Measurements from ENCODE around the gene KMO. TPM values are rescaled to one million over a fixed set of nuclear protein-coding genes. Genes with fewer than 3 reads are reported as not detected.

The KMO gene
- total RNA-seq, 2 donors from 2014 or later, result 0.63 to 0.81 TPM

GRCh38 chr1:241603731-241604245 lies 71.6 kb downstream of the KMO start:
- H3K27me3 ChIP-seq (replicated peaks; ENCODE audit: insufficient read depth), result no peaks in the 10 kb centered on the region
- no peaks in the 10 kb centered on the region for H3K36me3 ChIP-seq
- no peak overlapping the region for H3K27ac ChIP-seq
- peaks cover 6 to 14% of the 10 kb centered on the region in 2 donors for H3K4me1 ChIP-seq (ENCODE audit: control insufficient read depth in 1 of 2, low read depth in 2 of 2)
- ATAC-seq (ENCODE audit: insufficient number of reproducible peaks, low FRiP score, low read depth) (no peak), DNase-seq (ENCODE audit: low spot score) (no peak)
- no peak overlapping the region for H3K4me3 ChIP-seq
- H3K9me3 ChIP-seq, result no peaks in the 10 kb centered on the region
- TF ChIP-seq CTCF (IDR thresholded peaks at IDR 0.05), result no peak

- ATAC-seq (ENCODE audit: insufficient number of reproducible peaks, low FRiP score, low read depth) (no peak), DNase-seq (ENCODE audit: low spot score) (no peak)
- H3K9me3 ChIP-seq, result no peaks in the 10 kb centered on the region
- H3K36me3 ChIP-seq, result no peaks in the 10 kb centered on the region
- no peaks in the 10 kb centered on the region for H3K27me3 ChIP-seq (replicated peaks; ENCODE audit: insufficient read depth)
- H3K4me3 ChIP-seq, result no peak overlapping the region
- no peak overlapping the region for H3K27ac ChIP-seq
- peaks cover 6 to 14% of the 10 kb centered on the region in 2 donors for H3K4me1 ChIP-seq (ENCODE audit: control insufficient read depth in 1 of 2, low read depth in 2 of 2)
- no peak for TF ChIP-seq CTCF (IDR thresholded peaks at IDR 0.05)
Observed at GRCh38 chr1:241605146-241605805, 73.1 kb downstream of the KMO start.

GRCh38 chr1:241606544-241606943 lies 74.4 kb downstream of the KMO start:
- Histone ChIP-seq H3K9me3 (no peaks in the 10 kb centered on the region), H3K27ac (no peak overlapping the region), H3K4me3 (no peak overlapping the region), H3K27me3 (replicated peaks; ENCODE audit: insufficient read depth) (no peaks in the 10 kb centered on the region), H3K36me3 (no peaks in the 10 kb centered on the region), H3K4me1 (ENCODE audit: control insufficient read depth in 1 of 2, low read depth in 2 of 2) (peaks cover 6 to 14% of the 10 kb centered on the region in 2 donors)
- ATAC-seq (ENCODE audit: insufficient number of reproducible peaks, low FRiP score, low read depth), result no peak
- no peak for TF ChIP-seq CTCF (IDR thresholded peaks at IDR 0.05)
- no peak for DNase-seq (ENCODE audit: low spot score)

- TF ChIP-seq CTCF (IDR thresholded peaks at IDR 0.05), result no peak
- H3K9me3 ChIP-seq, result no peaks in the 10 kb centered on the region
- no peaks in the 10 kb centered on the region for H3K36me3 ChIP-seq
- no peaks in the 10 kb centered on the region for H3K27me3 ChIP-seq (replicated peaks; ENCODE audit: insufficient read depth)
- no peak overlapping the region for H3K27ac ChIP-seq
- no peak overlapping the region for H3K4me3 ChIP-seq
- H3K4me1 ChIP-seq (ENCODE audit: control insufficient read depth in 1 of 2, low read depth in 2 of 2), result peaks cover 6 to 14% of the 10 kb centered on the region in 2 donors
- DNase-seq (ENCODE audit: low spot score) (no peak), ATAC-seq (ENCODE audit: insufficient number of reproducible peaks, low FRiP score, low read depth) (no peak)
Observed at GRCh38 chr1:241607497-241607896, 75.3 kb downstream of the KMO start.

- Histone ChIP-seq H3K9me3 (no peaks in the 10 kb centered on the region), H3K4me3 (no peak overlapping the region), H3K4me1 (ENCODE audit: control insufficient read depth in 1 of 2, low read depth in 2 of 2) (peaks cover 2 to 8% of the 10 kb centered on the region in 2 donors), H3K27me3 (replicated peaks; ENCODE audit: insufficient read depth) (no peaks in the 10 kb centered on the region), H3K27ac (no peak overlapping the region), H3K36me3 (no peaks in the 10 kb centered on the region)
- ATAC-seq (ENCODE audit: insufficient number of reproducible peaks, low FRiP score, low read depth), result no peak
- no peak for DNase-seq (ENCODE audit: low spot score)
- no peak for TF ChIP-seq CTCF (IDR thresholded peaks at IDR 0.05)
Observed at GRCh38 chr1:241608379-241609033, 76.3 kb downstream of the KMO start.
